GM21528 (cell line): ENCODE data around the gene SHB.

Experiments used
- ATAC-seq: cut with Tn5 transposase; IDR thresholded peaks from one replicate; pipeline ENCODE4 v1.9.1; 2021; ENCODE audit warnings: mild to moderate bottlenecking, moderate library complexity; ENCODE audit not compliant: unreplicated experiment, low FRiP score

SHB gene

GRCh38 chr9:37994639-37995347 lies 74.2 kb downstream of the SHB start:
- peak; percentile 67 for ATAC-seq

- ATAC-seq, result no peak
These were observed 76.1 kb downstream of the SHB start for GRCh38 chr9:37992924-37993349.

- ATAC-seq, result no peak
These were observed 78.5 kb downstream of the SHB start for GRCh38 chr9:37990404-37991015.

- no peak for ATAC-seq
These were observed 79.3 kb downstream of the SHB start for GRCh38 chr9:37989701-37990100.

- ATAC-seq, result no peak
These were observed 80.4 kb downstream of the SHB start for GRCh38 chr9:37988602-37989001.

GRCh38 chr9:37988041-37988440 lies 81.0 kb downstream of the SHB start:
- no peak for ATAC-seq

- ATAC-seq, result no peak
These were observed 81.5 kb downstream of the SHB start for GRCh38 chr9:37987467-37987981.

GRCh38 chr9:37986771-37987258 lies 82.2 kb downstream of the SHB start:
- no peak for ATAC-seq

- ATAC-seq, result no peak
These were observed 83.0 kb downstream of the SHB start for GRCh38 chr9:37986001-37986400.

- no peak for ATAC-seq
These were observed 84.1 kb downstream of the SHB start for GRCh38 chr9:37984672-37985611.

GRCh38 chr9:37984278-37984671 lies 84.8 kb downstream of the SHB start:
- no peak for ATAC-seq

- no peak for ATAC-seq
These were observed 85.5 kb downstream of the SHB start for GRCh38 chr9:37983381-37984067.

GRCh38 chr9:37979844-37980243 lies 89.2 kb downstream of the SHB start:
- no peak for ATAC-seq

GRCh38 chr9:37978983-37979382 lies 90.0 kb downstream of the SHB start:
- ATAC-seq, result no peak

GRCh38 chr9:37978481-37978864 lies 90.6 kb downstream of the SHB start:
- no peak for ATAC-seq

- no peak for ATAC-seq
These were observed 91.1 kb downstream of the SHB start for GRCh38 chr9:37977851-37978480.

- ATAC-seq, result no peak
These were observed 92.1 kb downstream of the SHB start for GRCh38 chr9:37976714-37977477.

- ATAC-seq, result no peak
These were observed 93.4 kb downstream of the SHB start for GRCh38 chr9:37975639-37976038.

GRCh38 chr9:37974506-37975173 lies 94.4 kb downstream of the SHB start:
- no peak for ATAC-seq
